Panc1 (cell line): ENCODE results near the gene GNPDA2. TPM values are rescaled to one million over a fixed set of nuclear protein-coding genes. Genes with fewer than 3 reads are reported as not detected.

Experiments used
- ATAC-seq: fragments of 200-7000 bp; cut with Tn5 transposase; 2 replicates; pipeline ENCODE4 v1.9.1; 2020; ENCODE audit warnings: mild to moderate bottlenecking, moderate library complexity
- Bru-seq: library from RNA; stranded (reverse); fragments of 400-500 nt; gene quantifications from one replicate; lab custom pipeline; 2021; lab: Mats Ljungman, UMichigan
- BruChase-seq, 2 experiments: library from RNA; stranded (reverse); fragments of 400-500 nt; gene quantifications; one replicate each; lab custom pipeline; 2021; lab: Mats Ljungman, UMichigan
- BruUV-seq: library from RNA; stranded (reverse); fragments of 400-500 nt; replicated peaks from 2 replicates; lab custom pipeline; 2021; lab: Mats Ljungman, UMichigan
- CTCF ChIA-PET: fragments of 300-600 bp; sonication (Branson Sonifier 250); formaldehyde crosslinking; loops from one replicate; lab custom pipeline; 2022; ENCODE audit warnings: antibody characterized with exemption; lab: Charles Lee
- POLR2A ChIA-PET: fragments of 300-600 bp; sonication (Branson Sonifier 250); formaldehyde crosslinking; loops from one replicate; lab custom pipeline; 2022; ENCODE audit warnings: antibody characterized with exemption; lab: Charles Lee
- DNase-seq: peaks from one replicate; pipeline ENCODE4 v3.0.0-alpha.2; 2010; ENCODE audit warnings: low read depth, low spot score
- H3K27ac ChIP-seq: 2 replicates; pipeline ENCODE4 v1.5.1; 2011; ENCODE audit warnings: mild to moderate bottlenecking, low read length, inconsistent platforms
- H3K27me3 ChIP-seq: fragments of 200-500 bp; sonication (Bioruptor generic); 2 replicates; pipeline ENCODE4 v1.6.0; 2014; ENCODE audit warnings: low read length, inconsistent platforms; ENCODE audit not compliant: control insufficient read depth, insufficient read depth
- H3K36me3 ChIP-seq: fragments of 200-500 bp; sonication (Bioruptor generic); 2 replicates; pipeline ENCODE4 v1.5.1; 2014; ENCODE audit warnings: inconsistent platforms, mild to moderate bottlenecking, low read length, moderate library complexity; ENCODE audit not compliant: control insufficient read depth, insufficient read depth
- H3K4me1 ChIP-seq: 2 replicates; pipeline ENCODE4 v1.5.1; 2011; ENCODE audit warnings: inconsistent platforms, mild to moderate bottlenecking, low read length, moderate library complexity; ENCODE audit not compliant: control insufficient read depth, insufficient read depth
- H3K4me3 ChIP-seq, 2 experiments: 2 replicates each; pipeline ENCODE4 v1.5.1; 2011 to 2012; ENCODE audit warnings: low read depth in 2 of 2, low read length in 2 of 2, mild to moderate bottlenecking in 2 of 2, inconsistent platforms in 1 of 2, moderate library complexity in 1 of 2
- H3K9me3 ChIP-seq: fragments of 200-500 bp; sonication (Bioruptor generic); 2 replicates; pipeline ENCODE4 v1.5.1; 2014; ENCODE audit warnings: low read depth, mild to moderate bottlenecking, inconsistent platforms, low read length, moderate library complexity; ENCODE audit not compliant: control insufficient read depth, insufficient read depth
- CTCF ChIP-seq: fragments of 450-650 bp; IDR thresholded peaks from 2 replicates; pipeline ENCODE4 v1.5.1; 2017; ENCODE audit warnings: mild to moderate bottlenecking
- POLR2AphosphoS5 ChIP-seq: IDR thresholded peaks from 2 replicates; pipeline ENCODE4 v1.6.1; 2012; ENCODE audit warnings: mild to moderate bottlenecking, low read depth, low read length, moderate library complexity
- REST ChIP-seq, 2 experiments: IDR thresholded peaks; 2 replicates each; pipeline ENCODE4 v1.6.1; 2011 to 2012; ENCODE audit warnings: low read depth in 2 of 2, control low read depth in 1 of 2, low read length in 1 of 2, mild to moderate bottlenecking in 1 of 2, moderate library complexity in 1 of 2; ENCODE audit not compliant: insufficient read depth in 1 of 2
- in situ Hi-C: cut with HindIII; loops from 2 replicates; pipeline ENCODE4 v1.10.0; 2016; ENCODE audit warnings: low sequenced_read_pairs, low pct_unique_long_range_greater_than_20kb
- intact Hi-C: fragments of 100-400 bp; cut with micrococcal nuclease; formaldehyde crosslinking; loops from one replicate; pipeline ENCODE4 v1.10.0; 2022; ENCODE audit not compliant: unreplicated experiment
- long read RNA-seq: library from polyadenylated mRNA; unstranded; transcript quantifications from one replicate; pipeline ENCODE4 v2.0.0, GENCODE V29; 2021; ENCODE audit not compliant: unreplicated experiment
- polyA plus RNA-seq: library from polyadenylated mRNA; unstranded; fragments of >200 nt; gene quantifications from one replicate; pipeline ENCODE4 v1.2.1, GENCODE V29; 2012; ENCODE audit warnings: missing spikeins; ENCODE audit not compliant: insufficient read length
- total RNA-seq: library from RNA; stranded (reverse); gene quantifications from one replicate; pipeline ENCODE4 v1.2.1, GENCODE V29; 2021; ENCODE audit not compliant: unreplicated experiment

GNPDA2 gene
- total RNA-seq = 17.9 TPM
- 7.9 TPM for polyA plus RNA-seq
- percentile 72 among the genes with signal in this experiment for Bru-seq, nascent RNA
- percentile 69 among the genes with signal in this experiment for BruChase-seq, experiment 1, labeled RNA remaining after a 2-hour chase
- percentile 80 among the genes with signal in this experiment for BruChase-seq, experiment 2, labeled RNA remaining after a 6-hour chase
- long read RNA-seq, full-length matches to known transcripts = 28 of 31 reads
- long read RNA-seq, partial matches to known transcripts = 1 of 31 reads
- long read RNA-seq, other reads (novel, unspliced or antisense) = 2 of 31 reads

GRCh38 chr4:44726038-44726871, at the start of gene GNPDA2:
GNPDA2 (minus strand) TSS chr4:44726556; CDS start chr4:44722207, 4,349 bp downstream.
- intact Hi-C loops = no loop called here
- POLR2A ChIA-PET = no interaction called here

More at GRCh38 chr4:44726038-44726871, at the start of gene GNPDA2:
- ATAC-seq (peak; percentile 99), DNase-seq (peak; percentile 48)
- Histone ChIP-seq H3K4me1 (peaks cover 4% of the 10 kb centered on the region; the same call in 1 of the 2 replicates), H3K27me3 (no peaks in the 10 kb centered on the region), H3K36me3 (no peaks in the 10 kb centered on the region), H3K4me3 (peak within 1 kb of the TSS; percentile 76 to 85), H3K27ac (peak within 1 kb of the TSS; percentile 84), H3K9me3 (no peaks in the 10 kb centered on the region)
- peak; percentile 84 for TF ChIP-seq POLR2AphosphoS5
- no peak for TF ChIP-seq REST (IDR thresholded peaks at IDR 0.05; ENCODE audit: insufficient read depth in 1 of 2, low read depth in 2 of 2, low read length in 1 of 2)
- TF ChIP-seq CTCF = peak; percentile 24
- TSS peak; percentile 72 for BruUV-seq
- in situ Hi-C loops = no loop called here
- CTCF ChIA-PET = interaction anchor here (0.6 kb wide), 1 partner anchor 164 kb away, joined by 6 read pairs; no protein-coding TSS in a partner anchor
